ENCODE measurements around the gene NFKB1. TPM values are rescaled to one million over a fixed set of nuclear protein-coding genes. Genes with fewer than 3 reads are reported as not detected.

Gene NFKB1
- total and polyA plus RNA-seq, 10 of the 15 experiments (the other 5 are each of a cell fraction or from before 2014, with no cell fraction given) = 8.7 to 110 (median 57.3) TPM

GRCh38 chr4:102452854-102453253 is 48.3 kb upstream of the NFKB1 start:
- in situ Hi-C loops (cut with MboI) = no loop called here
- TF ChIP-seq BRCA1 (IDR thresholded peaks at IDR 0.05; ENCODE audit: low read depth, low read length) (no peak), FOXM1 (IDR thresholded peaks at IDR 0.05; ENCODE audit: low read depth, low read length) (no peak), RAD21 (IDR thresholded peaks at IDR 0.05; ENCODE audit: insufficient read depth, low read depth, low read length) (no peak), EZH2 (IDR thresholded peaks at IDR 0.05; ENCODE audit: borderline replicate concordance, control insufficient read depth, low read depth, low read length) (no peak), ZNF622 (IDR thresholded peaks at IDR 0.05) (no peak), ZNF24 (IDR thresholded peaks at IDR 0.05) (no peak), TBL1XR1 (IDR thresholded peaks at IDR 0.05; ENCODE audit: low read depth, low read length) (no peak), STAT3 (IDR thresholded peaks at IDR 0.05; ENCODE audit: low read depth, low read length) (no peak), TCF12 (IDR thresholded peaks at IDR 0.05; ENCODE audit: low read depth, low read length) (no peak), RELB (IDR thresholded peaks at IDR 0.05; ENCODE audit: low read depth) (no peak), SUPT20H (IDR thresholded peaks at IDR 0.05; ENCODE audit: borderline replicate concordance, control insufficient read depth, low read depth, low read length) (no peak), CHD1 (IDR thresholded peaks at IDR 0.05; ENCODE audit: low read depth, low read length) (no peak), USF1 (IDR thresholded peaks at IDR 0.05; ENCODE audit: borderline replicate concordance, extremely low read length, insufficient read depth, low read depth, low read length) (no peak), RCOR1 (conservative IDR thresholded peaks at IDR 0.05; ENCODE audit: low read depth, low read length) (no peak), BMI1 (IDR thresholded peaks at IDR 0.05; ENCODE audit: borderline replicate concordance) (no peak), MEF2B (IDR thresholded peaks at IDR 0.05; ENCODE audit: partially characterized antibody, poor library complexity, severe bottlenecking) (no peak)
- H3K79me2 ChIP-seq (ENCODE audit: control insufficient read depth, insufficient read depth, low read length) = no peaks in the 10 kb centered on the region
- no peaks in the 10 kb centered on the region for H4K20me1 ChIP-seq (ENCODE audit: control insufficient read depth, insufficient read depth)
- H3K4me2 ChIP-seq (ENCODE audit: control insufficient read depth, insufficient read depth) = no peak overlapping the region
- FAIRE-seq = no peak
- no peak overlapping the region for H3K4me3 ChIP-seq
- H3K36me3 ChIP-seq (ENCODE audit: control insufficient read depth in 2 of 2, insufficient read depth in 2 of 2, low read length in 1 of 2) = no peaks in the 10 kb centered on the region
- intact Hi-C loops (cut with micrococcal nuclease; ENCODE audit: unreplicated experiment) = no loop called here
- SMC1A ChIA-PET (ENCODE audit: uncharacterized antibody, unreplicated experiment) = interaction anchor here (0.8 kb wide), 1 partner anchor 168 kb away, joined by 3 read pairs; no protein-coding TSS in a partner anchor
- no peaks in the 10 kb centered on the region for H3K4me1 ChIP-seq (ENCODE audit: control insufficient read depth, insufficient read depth, low read length)
- H3K27ac ChIP-seq (ENCODE audit: control insufficient read depth, insufficient read depth) = no peak overlapping the region
- RAD21 ChIA-PET (ENCODE audit: unreplicated experiment) = no interaction called here
- no peak overlapping the region for H3K9ac ChIP-seq (ENCODE audit: control insufficient read depth, insufficient read depth, low read length)
- no peak overlapping the region for H2AFZ ChIP-seq (ENCODE audit: control insufficient read depth, low read depth, low read length)
- H3K9me3 ChIP-seq (replicated peaks; ENCODE audit: control insufficient read depth, insufficient read depth, low read length) = no peaks in the 10 kb centered on the region
- CTCF ChIA-PET = interaction anchor here (0.9 kb wide), 1 partner anchor 639 kb away, joined by 4 read pairs; no protein-coding TSS in a partner anchor
- H3K27me3 ChIP-seq (replicated peaks in 1 of 2; ENCODE audit: control insufficient read depth in 2 of 2, insufficient read depth in 2 of 2, low read length in 1 of 2) = no peaks in the 10 kb centered on the region; a peak in 1 of 4 replicates
- POLR2A ChIA-PET = no interaction called here
- WGBS (ENCODE audit: insufficient coverage, insufficient replicate concordance, low lambda C conversion rate, missing lambda C conversion rate) = 95% methylated on average over 1 of the region's 1 CpG
- ATAC-seq = no peak
- no peak for DNase-seq (ENCODE audit: low read depth, low spot score)
- BruUV-seq (replicated peaks) = no TSS peak
